Measurements from ENCODE around the gene BCAP31. TPM values are rescaled to one million over a fixed set of nuclear protein-coding genes. Genes with fewer than 3 reads are reported as not detected.

The BCAP31 gene
- total RNA-seq, 1 donor from 2014 or later: 144 TPM

GRCh38 chrX:153764786-153765137 lies 40.6 kb upstream of the BCAP31 start:
- Mint-ChIP-seq H3K27ac (ENCODE audit: unreplicated experiment) (no peak overlapping the region), H3K4me3 (ENCODE audit: unreplicated experiment) (peak overlapping the region; percentile 74), H3K36me3 (ENCODE audit: low read depth) (no peaks in the 10 kb centered on the region), H3K4me1 (ENCODE audit: low read depth) (peaks cover 11% of the 10 kb centered on the region), H3K9me3 (ENCODE audit: low read depth) (no peaks in the 10 kb centered on the region), H3K27me3 (ENCODE audit: low read depth) (no peaks in the 10 kb centered on the region)
- TF ChIP-seq, protein P1, sequence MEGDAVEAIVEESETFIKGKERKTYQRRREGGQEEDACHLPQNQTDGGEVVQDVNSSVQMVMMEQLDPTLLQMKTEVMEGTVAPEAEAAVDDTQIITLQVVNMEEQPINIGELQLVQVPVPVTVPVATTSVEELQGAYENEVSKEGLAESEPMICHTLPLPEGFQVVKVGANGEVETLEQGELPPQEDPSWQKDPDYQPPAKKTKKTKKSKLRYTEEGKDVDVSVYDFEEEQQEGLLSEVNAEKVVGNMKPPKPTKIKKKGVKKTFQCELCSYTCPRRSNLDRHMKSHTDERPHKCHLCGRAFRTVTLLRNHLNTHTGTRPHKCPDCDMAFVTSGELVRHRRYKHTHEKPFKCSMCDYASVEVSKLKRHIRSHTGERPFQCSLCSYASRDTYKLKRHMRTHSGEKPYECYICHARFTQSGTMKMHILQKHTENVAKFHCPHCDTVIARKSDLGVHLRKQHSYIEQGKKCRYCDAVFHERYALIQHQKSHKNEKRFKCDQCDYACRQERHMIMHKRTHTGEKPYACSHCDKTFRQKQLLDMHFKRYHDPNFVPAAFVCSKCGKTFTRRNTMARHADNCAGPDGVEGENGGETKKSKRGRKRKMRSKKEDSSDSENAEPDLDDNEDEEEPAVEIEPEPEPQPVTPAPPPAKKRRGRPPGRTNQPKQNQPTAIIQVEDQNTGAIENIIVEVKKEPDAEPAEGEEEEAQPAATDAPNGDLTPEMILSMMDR (IDR thresholded peaks at IDR 0.05): no peak
- no peak for DNase-seq (ENCODE audit: low spot score)

DNA sequence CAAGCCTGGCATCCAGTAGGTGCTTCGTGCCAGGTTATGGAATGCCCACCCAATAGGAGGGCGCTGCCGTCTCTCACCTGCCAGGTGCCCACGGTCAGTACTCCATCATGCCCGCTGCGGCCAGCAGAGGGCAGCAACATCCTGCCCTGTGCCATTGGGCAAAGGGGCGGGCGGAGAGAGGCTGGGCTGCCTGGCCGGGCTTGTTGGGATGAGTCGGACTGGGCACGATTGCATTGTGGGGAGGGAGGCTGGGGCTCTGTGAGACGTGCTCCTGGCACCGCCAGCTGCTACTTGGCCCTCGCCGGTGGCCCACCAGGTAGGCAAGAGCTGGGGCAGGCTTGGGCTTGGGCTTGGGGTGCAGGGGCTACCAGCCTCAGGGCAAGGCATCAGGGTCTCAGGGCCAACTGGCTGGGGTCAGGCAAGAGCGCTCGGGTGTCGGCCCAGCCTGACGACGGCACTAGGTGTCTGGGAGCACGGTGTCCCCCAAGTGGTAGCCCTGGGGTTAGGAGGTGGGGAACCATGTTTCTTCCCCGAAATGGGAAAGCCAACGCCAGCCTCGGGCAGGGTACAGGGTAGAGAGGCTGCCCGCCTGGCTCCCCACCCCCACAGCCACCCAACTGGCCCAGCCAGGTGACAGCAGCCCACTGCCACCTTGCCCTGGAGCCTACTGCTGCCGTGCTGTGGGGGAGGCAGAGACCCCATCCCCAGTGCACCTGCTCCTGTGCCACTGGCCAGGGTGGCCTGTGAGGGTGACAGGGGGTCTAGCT lies 40.0 kb upstream of the BCAP31 start, which contains the start of gene PLXNB3:
Gene PLXNB3, plus strand, starts transcription at position 261 of the 767 bp plus-strand sequence. CDS start 1,287 bp downstream, outside the sequence.
- Mint-ChIP-seq H3K4me3 (ENCODE audit: unreplicated experiment) (peak within 1 kb of the TSS; percentile 74), H3K36me3 (ENCODE audit: low read depth) (no peaks in the 10 kb centered on the region), H3K4me1 (ENCODE audit: low read depth) (peaks cover 11% of the 10 kb centered on the region), H3K27ac (ENCODE audit: unreplicated experiment) (peak within 1 kb of the TSS; percentile 61), H3K27me3 (ENCODE audit: low read depth) (no peaks in the 10 kb centered on the region), H3K9me3 (ENCODE audit: low read depth) (no peaks in the 10 kb centered on the region)
- TF ChIP-seq, protein P1 (IDR thresholded peaks at IDR 0.05): peak; percentile 87
- peak; percentile 96 for DNase-seq (ENCODE audit: low spot score)

DNA sequence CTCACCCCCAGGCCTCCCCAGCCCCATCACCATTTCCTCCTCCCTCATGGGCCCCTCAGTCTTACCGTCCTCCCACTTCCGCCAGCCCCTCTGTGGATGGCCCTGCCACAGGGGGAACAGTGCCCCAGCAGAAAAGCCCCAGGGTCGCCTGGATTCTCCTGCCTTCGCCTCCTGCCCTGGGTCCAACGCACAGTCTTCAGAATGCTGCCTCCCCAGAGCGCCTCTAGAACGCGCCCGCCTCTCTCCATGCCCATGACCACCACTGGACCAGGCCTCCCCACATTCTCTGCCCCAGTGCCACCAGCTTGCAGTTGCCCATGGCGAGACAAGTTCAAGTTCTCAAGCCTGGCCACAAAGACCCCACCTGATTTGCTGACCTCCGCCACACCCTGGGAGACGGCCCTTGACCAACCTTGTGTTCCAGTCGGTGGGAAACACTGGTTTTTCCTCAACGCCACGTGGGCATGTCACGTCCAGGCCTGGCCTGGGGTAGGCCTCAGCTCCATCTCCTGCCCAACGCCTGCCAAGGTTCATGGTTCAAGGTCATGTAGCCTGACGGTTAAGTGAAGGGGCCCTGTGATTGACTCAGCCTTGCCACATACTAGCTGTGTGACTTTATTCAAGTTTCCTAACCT lies 39.2 kb upstream of the BCAP31 start:
- H3K27ac Mint-ChIP-seq (ENCODE audit: unreplicated experiment): no peak overlapping the region
- no peaks in the 10 kb centered on the region for H3K27me3 Mint-ChIP-seq (ENCODE audit: low read depth)
- H3K9me3 Mint-ChIP-seq (ENCODE audit: low read depth): peaks cover 2% of the 10 kb centered on the region
- no peak overlapping the region for H3K4me3 Mint-ChIP-seq (ENCODE audit: unreplicated experiment)
- TF ChIP-seq, protein P1 (IDR thresholded peaks at IDR 0.05): no peak
- no peaks in the 10 kb centered on the region for H3K36me3 Mint-ChIP-seq (ENCODE audit: low read depth)
- DNase-seq (ENCODE audit: low spot score): no peak
- peaks cover 11% of the 10 kb centered on the region for H3K4me1 Mint-ChIP-seq (ENCODE audit: low read depth)

DNA sequence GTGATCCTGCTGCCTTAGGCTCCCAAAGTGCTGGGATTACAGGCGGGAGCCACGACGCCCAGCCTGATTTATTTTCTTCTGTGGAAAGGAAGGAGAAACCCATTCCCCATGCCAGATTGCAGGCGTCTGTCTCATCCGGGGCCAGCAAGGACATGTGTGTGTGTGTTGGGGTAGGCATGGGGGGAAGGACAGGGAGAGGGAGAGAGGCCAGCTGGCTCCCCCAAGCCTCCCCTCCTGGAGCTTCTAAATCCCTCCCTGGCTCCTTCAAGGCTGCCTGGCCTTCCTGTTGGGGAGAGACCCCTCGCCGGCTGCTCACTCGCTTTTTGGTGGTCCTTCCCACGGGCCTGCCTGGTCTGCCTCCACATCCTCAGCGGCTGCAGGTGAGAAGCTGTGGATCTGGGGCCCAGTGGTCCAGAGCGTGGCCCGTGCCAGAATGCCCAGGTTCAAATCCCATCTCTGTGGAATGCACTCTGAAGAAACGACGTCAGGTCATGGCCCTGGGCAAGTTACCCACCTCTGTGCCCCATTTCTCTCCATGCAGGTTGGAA lies 38.5 kb upstream of the BCAP31 start:
- H3K27me3 Mint-ChIP-seq (ENCODE audit: low read depth): no peaks in the 10 kb centered on the region
- peaks cover under 1% of the 10 kb centered on the region for H3K36me3 Mint-ChIP-seq (ENCODE audit: low read depth)
- peaks cover 2% of the 10 kb centered on the region for H3K9me3 Mint-ChIP-seq (ENCODE audit: low read depth)
- DNase-seq (ENCODE audit: low spot score): no peak
- H3K4me3 Mint-ChIP-seq (ENCODE audit: unreplicated experiment): no peak overlapping the region
- H3K27ac Mint-ChIP-seq (ENCODE audit: unreplicated experiment): no peak overlapping the region
- TF ChIP-seq, protein P1 (IDR thresholded peaks at IDR 0.05): no peak
- H3K4me1 Mint-ChIP-seq (ENCODE audit: low read depth): peaks cover 11% of the 10 kb centered on the region

GRCh38 chrX:153761863-153762262 lies 37.7 kb upstream of the BCAP31 start:
- Mint-ChIP-seq H3K4me1 (ENCODE audit: low read depth) (peaks cover 10% of the 10 kb centered on the region), H3K27ac (ENCODE audit: unreplicated experiment) (no peak overlapping the region), H3K4me3 (ENCODE audit: unreplicated experiment) (no peak overlapping the region), H3K36me3 (ENCODE audit: low read depth) (peaks cover 4% of the 10 kb centered on the region), H3K27me3 (ENCODE audit: low read depth) (no peaks in the 10 kb centered on the region), H3K9me3 (ENCODE audit: low read depth) (peaks cover 2% of the 10 kb centered on the region)
- TF ChIP-seq, protein P1 (IDR thresholded peaks at IDR 0.05): no peak
- DNase-seq (ENCODE audit: low spot score): no peak

All from chondrocyte (in vitro differentiated cells).